HG03066 (cell line): Measurements from ENCODE around the gene TSKS.
"Not testable (repeated sequence)": the region's sequence is repeated elsewhere in the genome, so short reads cannot be mapped to it uniquely, and the experiment has no call there.

Experiments used
- ATAC-seq: cut with Tn5 transposase; IDR thresholded peaks from one replicate; pipeline ENCODE4 v1.9.1; 2021; ENCODE audit warnings: low read depth; ENCODE audit not compliant: unreplicated experiment

Gene TSKS

DNA sequence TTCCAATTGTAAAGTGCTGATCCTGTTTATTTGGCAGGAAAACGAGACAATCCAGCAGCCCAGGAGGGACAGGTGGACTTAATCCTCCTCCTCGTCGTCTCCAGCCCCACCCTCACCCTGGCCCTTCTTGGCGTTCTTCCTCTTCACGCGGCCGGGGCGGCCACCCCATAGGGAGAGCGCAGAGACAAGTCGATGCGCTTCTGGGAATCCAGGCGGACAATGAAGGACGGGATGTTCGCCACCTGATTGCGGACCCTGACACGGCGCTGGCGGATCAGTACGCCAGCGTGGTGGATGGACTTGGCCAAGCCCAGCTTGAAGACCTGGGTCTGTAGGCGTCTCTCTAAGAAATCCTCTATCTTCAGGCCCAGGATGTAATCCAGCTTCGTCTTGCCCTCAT, 43.7 kb downstream of the TSKS start:
- ATAC-seq, result not testable (repeated sequence)

GRCh38 chr19:49718991-49719390, 44.1 kb downstream of the TSKS start:
- no peak for ATAC-seq

GRCh38 chr19:49718511-49718910, 44.6 kb downstream of the TSKS start:
- no peak for ATAC-seq

DNA sequence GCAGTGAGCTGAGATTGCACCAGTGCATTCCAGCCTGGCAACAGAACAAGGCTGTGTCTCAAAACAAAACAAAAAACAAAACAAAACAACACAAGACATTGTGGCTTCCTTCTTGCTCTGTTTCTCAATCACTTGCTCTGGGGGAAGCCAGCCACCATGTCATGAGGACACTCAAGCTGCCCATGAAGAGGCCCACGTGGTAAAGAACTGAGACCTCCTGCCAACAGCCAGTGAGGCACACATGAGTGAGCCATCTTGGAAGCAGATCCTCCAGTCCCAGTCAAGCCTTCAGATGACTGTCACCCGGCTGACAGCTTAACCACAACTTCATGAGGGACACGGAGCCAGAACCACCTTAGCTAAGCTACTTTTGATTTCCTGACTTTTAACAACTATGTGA, 47.0 kb downstream of the TSKS start:
- no peak for ATAC-seq

- ATAC-seq, result no peak
Measured at GRCh38 chr19:49713236-49713845, 49.8 kb downstream of the TSKS start.

DNA sequence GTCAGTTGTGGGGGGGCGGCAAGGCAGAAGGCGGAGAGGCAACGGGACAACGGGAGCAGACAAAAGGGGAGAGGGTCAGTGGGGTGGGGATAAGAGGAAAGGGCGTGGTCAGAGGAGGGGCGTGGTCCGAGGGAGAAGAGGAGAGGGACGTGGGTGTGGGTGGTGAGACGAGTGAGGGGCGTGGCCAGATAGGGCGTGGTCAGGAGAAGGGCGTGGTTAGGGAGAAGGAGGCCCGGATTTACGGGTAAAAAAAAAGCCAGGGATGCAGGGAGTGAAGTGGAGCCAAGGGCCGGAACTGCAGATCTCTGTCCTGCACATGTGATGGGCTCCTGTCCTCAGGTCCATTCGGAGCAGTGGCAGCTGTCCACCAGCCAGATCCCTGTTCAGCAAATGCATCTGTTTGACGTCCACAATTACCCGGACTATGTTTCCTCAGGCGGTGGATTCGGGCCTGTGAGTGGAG, 50.7 kb downstream of the TSKS start:
- no peak for ATAC-seq

DNA sequence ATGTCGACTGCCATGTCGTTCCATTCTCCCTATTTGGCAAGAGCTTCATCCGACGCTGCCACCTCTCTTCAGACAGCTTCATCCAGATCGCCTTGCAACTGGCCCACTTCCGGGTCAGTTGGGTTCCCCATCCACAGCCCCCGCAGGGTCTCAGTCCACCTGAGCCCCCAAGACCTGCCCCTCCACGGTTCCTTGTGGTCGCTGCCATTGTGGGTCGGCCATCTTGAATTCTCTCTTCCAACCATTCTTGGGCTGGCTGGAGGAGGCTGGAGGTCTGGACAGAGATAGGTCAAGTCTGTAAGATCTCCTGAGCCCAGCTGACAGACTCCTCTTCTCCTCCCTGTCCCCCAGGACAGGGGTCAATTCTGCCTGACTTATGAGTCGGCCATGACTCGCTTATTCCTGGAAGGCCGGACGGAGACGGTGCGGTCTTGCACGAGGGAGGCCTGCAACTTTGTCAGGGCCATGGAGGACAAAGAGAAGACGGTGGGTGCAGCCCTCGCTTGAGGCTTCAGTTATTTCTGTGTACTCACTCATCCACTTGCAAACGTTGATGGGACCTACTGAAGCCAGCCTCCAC, 52.6 kb downstream of the TSKS start:
- no peak for ATAC-seq

- no peak for ATAC-seq
Measured at GRCh38 chr19:49705919-49706318, 57.2 kb downstream of the TSKS start.

- ATAC-seq, result no peak
Measured at GRCh38 chr19:49704888-49705642, 58.0 kb downstream of the TSKS start.

GRCh38 chr19:49701271-49701786, 61.8 kb downstream of the TSKS start:
- ATAC-seq, result no peak

DNA sequence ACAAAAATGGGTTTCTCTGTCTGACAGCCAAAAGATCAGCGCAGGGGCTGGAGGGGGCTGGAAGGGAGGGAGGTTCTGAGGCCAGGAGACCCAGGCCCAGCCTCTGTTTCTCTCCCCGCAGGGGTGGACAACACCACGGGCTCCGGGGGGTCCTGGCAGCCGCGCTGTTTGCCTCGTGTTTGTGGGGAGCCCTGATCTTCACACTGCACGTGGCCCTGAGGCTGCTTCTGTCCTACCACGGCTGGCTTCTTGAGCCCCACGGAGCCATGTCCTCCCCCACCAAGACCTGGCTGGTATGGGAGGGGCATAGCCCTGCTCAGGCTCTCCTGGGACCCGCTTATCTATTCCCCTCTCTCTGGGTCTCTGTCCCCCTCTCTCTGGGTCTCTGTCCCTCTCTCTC, 62.5 kb downstream of the TSKS start:
- no peak for ATAC-seq

DNA sequence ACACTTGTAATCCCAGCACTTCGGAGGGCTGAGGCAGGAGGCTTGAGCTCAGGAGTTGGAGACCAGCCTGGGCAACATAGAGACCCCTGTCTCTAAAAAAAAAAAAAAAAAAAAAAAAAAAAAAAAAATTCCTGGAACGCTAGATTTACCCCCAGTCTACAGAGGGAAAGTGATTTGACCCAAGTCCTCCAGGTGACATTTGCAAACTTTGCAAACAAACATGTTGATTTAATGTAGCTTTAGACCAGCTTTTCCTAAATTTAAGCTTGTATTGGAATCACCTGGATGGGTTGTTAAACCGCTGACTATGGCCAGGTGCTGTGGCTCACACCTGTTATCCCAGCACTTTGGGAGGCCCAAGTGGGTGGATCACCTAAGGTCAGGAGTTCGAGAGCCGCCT, 63.7 kb downstream of the TSKS start:
- ATAC-seq, result no peak

DNA sequence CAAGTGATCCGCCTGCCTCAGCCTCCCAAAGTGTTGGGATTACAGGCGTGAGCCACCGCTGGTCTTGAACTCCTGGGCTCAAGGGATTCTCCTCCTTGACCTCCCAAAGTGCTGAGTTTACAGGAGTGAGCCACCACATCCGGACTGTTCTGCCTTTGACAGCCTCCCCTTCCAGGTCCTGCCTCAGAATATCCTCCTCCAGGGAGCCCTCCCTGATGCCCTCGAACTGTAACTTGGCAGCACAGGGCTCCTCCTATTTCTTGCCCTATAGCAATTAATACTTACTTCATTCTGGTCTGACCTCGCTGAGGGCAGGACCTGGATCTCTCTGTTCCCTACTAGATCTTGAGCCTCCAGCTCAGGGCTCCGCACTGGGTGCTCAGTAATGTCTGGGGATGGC, 66.2 kb downstream of the TSKS start:
- no peak for ATAC-seq

DNA sequence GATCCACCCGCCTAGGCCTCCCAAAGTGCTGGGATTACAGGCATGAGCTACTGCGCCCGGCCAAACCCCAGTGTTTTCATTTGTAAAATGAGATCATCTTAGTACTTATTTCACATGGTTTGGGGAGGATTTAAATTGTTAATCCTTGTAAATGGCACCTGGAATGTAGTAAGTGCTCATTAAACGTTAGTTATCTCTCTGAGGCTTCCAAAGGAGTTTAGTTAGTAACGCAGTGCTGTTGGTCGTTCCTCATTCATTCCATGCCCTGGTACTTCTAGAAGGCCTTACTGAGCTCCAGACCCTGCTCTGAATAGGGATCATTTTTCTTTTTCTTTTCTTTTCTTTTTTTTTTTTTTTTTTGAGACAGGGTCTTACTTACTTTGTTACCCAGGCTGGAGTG, 67.0 kb downstream of the TSKS start:
- no peak for ATAC-seq

GRCh38 chr19:49692147-49692506, 71.0 kb downstream of the TSKS start:
- ATAC-seq, result no peak

DNA sequence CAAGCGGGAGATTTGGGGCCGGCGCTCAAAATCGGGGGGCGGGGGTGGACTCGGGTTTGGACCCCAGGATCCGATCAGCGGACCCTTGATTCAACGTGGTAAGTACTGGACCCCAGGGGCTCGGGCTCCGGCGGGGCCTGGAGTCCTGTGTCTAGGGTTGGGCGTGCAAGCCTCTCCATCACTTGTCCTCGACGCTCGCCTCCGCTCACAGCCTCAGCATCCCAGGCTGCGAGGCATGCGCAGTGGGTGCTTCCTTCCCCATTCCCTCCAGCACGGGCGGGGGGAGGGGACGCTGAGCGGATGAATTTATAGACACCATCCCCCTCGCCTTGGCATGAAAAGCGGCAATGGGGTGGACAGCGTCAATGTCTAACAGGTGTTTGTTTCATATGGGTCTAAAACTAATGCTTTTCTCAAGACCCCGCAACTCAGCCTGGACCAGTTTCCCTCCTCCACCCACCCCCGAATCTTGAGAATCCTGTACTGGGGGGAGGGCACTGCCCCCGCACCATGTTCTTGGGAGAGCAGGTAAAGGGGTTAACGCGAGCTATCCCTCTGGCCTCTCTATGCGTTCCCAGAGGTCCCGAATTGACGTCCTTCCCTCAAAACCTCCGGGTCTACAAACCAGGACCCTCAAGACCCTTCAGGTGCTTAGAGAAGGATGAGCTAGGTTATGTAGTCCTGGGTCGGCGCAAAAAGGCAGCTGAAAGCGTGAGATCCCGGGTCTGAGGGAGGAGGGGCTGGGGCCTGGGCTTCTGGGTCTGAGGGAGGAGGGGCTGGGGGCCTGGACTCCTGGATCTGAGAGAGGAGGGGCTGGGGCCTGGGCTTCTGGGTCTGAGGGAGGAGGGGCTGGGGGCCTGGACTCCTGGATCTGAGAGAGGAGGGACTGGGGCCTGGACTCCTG, 71.6 kb downstream of the TSKS start:
- no peak for ATAC-seq

DNA sequence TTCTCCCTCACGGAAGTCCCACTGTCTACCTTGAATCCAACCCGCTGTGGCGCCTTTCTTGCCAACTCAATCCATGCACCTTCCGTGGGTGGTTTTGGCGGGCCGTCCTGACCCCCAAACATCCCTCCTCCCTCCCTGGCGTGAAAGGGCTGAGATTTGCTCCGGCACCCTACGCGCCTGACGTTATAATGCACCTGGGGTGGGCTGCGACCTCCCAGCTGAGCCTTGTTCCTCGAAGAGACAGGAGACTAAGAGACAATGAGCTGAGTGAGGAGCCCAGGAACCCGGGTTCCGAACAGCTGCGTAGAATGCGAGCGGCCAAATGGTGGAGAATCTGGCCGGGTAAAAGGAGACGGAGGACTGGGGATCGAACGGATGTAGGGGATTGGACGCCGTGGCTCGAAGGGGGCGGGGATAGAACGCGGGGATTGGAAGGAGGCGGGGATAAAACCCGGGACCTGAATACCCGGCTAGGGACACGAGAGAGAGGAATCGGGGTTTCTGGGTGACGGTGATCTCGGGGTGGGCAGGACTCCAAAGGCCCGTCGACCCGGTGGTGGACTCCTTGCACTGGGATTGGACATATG, 72.4 kb downstream of the TSKS start, which contains the start of gene CPT1C:
TSS of gene CPT1C (plus strand) at position 461 of the 587 bp plus-strand sequence. CDS start 1,137 bp downstream, outside the sequence.
- no peak for ATAC-seq

DNA sequence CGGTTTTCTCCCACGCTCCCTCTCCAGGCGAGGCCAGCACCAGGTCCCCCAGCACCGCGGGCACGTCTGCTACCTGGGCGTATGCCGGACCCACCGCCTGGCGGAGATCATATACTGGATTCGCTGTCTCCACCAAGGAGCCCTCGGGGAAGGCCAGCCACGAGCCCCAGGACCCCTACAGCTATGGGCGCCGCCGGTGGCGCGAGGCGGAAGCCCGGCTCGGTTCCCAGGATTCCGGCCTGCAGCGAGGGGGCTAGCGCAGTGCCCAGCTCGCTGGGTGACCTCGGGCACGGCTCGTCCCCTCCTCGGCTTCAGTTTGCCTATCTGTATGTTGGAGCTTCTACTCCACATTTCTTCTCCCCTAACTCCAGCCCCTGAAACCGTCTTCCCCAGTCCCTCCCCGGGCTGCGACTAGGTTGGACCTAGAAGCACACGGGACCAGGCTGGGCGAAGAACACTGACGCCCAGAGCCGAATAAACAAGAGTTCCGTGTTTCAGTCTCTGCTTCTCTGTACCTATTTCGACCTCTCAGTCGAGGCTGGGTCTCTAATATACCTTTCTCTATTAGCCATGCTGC, 72.9 kb downstream of the TSKS start:
- no peak for ATAC-seq
